HT-29 (cell line): ENCODE data around the gene DEFB119. TPM values are rescaled to one million over a fixed set of nuclear protein-coding genes. Genes with fewer than 3 reads are reported as not detected.
"Not testable (repeated sequence)": the region's sequence is repeated elsewhere in the genome, so short reads cannot be mapped to it uniquely, and the experiment has no call there.

Experiments
- DNase-seq: peaks from one replicate; pipeline ENCODE4 v3.0.0-alpha.2; 2015; ENCODE audit warnings: low spot score
- total RNA-seq: library from RNA; depleted of rRNA; stranded (reverse); fragments of >200 nt; shearing (Covaris generic); gene quantifications from 2 replicates; pipeline ENCODE4 v1.2.3, GENCODE V29; 2014; rRNA removed

DEFB119 gene
- total RNA-seq: not detected in 2 replicates

GRCh38 chr20:31390490-31390889 lies at the start of gene DEFB119:
TSS of gene DEFB119 (minus strand) at chr20:31390590. CDS start at chr20:31390483, 107 bp downstream.
- no peak for DNase-seq

- no peak for DNase-seq
These were observed 40.3 kb upstream of the DEFB119 start for GRCh38 chr20:31430568-31431115.

GRCh38 chr20:31427576-31427975 lies 37.2 kb upstream of the DEFB119 start:
- not testable (repeated sequence) for DNase-seq

GRCh38 chr20:31426891-31427551 lies 36.6 kb upstream of the DEFB119 start:
- DNase-seq: not testable (repeated sequence)

- DNase-seq: no peak
These were observed 35.4 kb upstream of the DEFB119 start for GRCh38 chr20:31425797-31426196.

- DNase-seq: no peak
These were observed 27.9 kb upstream of the DEFB119 start for GRCh38 chr20:31418307-31418706.

GRCh38 chr20:31415653-31416052 lies 25.3 kb upstream of the DEFB119 start:
- no peak for DNase-seq

- DNase-seq: no peak
These were observed 24.0 kb upstream of the DEFB119 start for GRCh38 chr20:31414381-31414780.

GRCh38 chr20:31410011-31410410 lies 19.6 kb upstream of the DEFB119 start:
- no peak for DNase-seq

GRCh38 chr20:31406115-31406514 lies 15.7 kb upstream of the DEFB119 start, which contains the start of gene DEFB121:
TSS of gene DEFB121 (minus strand) at chr20:31406215. CDS start at chr20:31406152, 63 bp downstream.
- DNase-seq: no peak

- no peak for DNase-seq
These were observed 13.5 kb upstream of the DEFB119 start for GRCh38 chr20:31403886-31404285.

- DNase-seq: no peak
These were observed 4.5 kb upstream of the DEFB119 start for GRCh38 chr20:31394900-31395299.

- no peak for DNase-seq
These were observed 2.4 kb upstream of the DEFB119 start for GRCh38 chr20:31392836-31393235.

- DNase-seq: no peak
These were observed 16.0 kb downstream of the DEFB119 start for GRCh38 chr20:31374346-31374745.

- DNase-seq: no peak
These were observed 22.1 kb downstream of the DEFB119 start, which contains the start of gene DEFB118 for GRCh38 chr20:31368301-31368700. TSS of gene DEFB118 (plus strand) at chr20:31368601. CDS start at chr20:31368651, 50 bp downstream.

GRCh38 chr20:31364272-31364671 lies 26.1 kb downstream of the DEFB119 start:
- DNase-seq: not testable (repeated sequence)

- no peak for DNase-seq
These were observed 27.1 kb downstream of the DEFB119 start for GRCh38 chr20:31363295-31363694.

- DNase-seq: no peak
These were observed 34.4 kb downstream of the DEFB119 start for GRCh38 chr20:31355981-31356380.

- DNase-seq: no peak
These were observed 48.9 kb downstream of the DEFB119 start for GRCh38 chr20:31341470-31341869.

- DNase-seq: no peak
These were observed 59.5 kb downstream of the DEFB119 start for GRCh38 chr20:31330893-31331292.
